Measurements from ENCODE around the gene RHBDL3. TPM values are rescaled to one million over a fixed set of nuclear protein-coding genes. Genes with fewer than 3 reads are reported as not detected.

Gene RHBDL3
- total and polyA plus RNA-seq, 2 of the 8 experiments (the other 6 are each of a cell fraction or from before 2014, with no cell fraction given) = 9.6 to 12.2 TPM

DNA sequence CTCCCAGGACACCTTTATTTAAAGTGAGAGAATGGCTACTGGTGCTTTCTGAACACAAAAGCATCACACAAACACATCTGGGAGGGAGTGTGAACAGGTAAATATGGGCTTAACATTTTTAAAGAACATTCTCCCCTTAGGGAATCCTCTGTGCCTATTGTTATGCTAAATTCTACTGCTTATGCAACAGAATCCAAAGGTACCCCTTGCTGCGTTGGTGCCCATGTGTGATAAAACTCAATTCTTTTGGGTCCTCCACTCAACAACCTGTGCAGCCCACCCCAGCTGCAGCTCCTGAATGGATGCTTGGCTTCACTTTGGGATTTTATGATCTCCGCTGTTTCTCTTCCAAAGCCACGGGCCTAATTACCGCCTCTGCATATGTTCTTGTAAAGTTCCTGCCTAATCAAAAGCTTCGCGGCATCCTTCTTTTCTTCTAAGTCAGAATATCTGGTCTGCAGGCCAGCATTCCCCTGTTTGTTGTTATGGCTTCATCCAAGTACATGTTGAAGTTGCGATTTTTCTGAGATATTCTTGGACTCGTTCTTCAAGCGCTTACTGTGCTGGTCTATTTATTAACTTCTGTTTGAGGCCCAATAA, 23.9 kb downstream of the RHBDL3 start (continued):
- TF ChIP-seq CTCF (IDR thresholded peaks at IDR 0.05; ENCODE audit: control extremely low read depth in 1 of 3, insufficient read depth in 1 of 3, low read depth in 1 of 3, low read length in 3 of 3) (no peak), NANOG (IDR thresholded peaks at IDR 0.05; ENCODE audit: insufficient read depth, low read depth, low read length, poor library complexity, severe bottlenecking) (no peak), POLR2AphosphoS5 (IDR thresholded peaks at IDR 0.05; ENCODE audit: low read depth, low read length) (no peak), TBP (IDR thresholded peaks at IDR 0.05; ENCODE audit: low read depth, low read length) (no peak), RBBP5 (IDR thresholded peaks at IDR 0.05; ENCODE audit: borderline replicate concordance, low read depth, low read length) (0 out of 2 replicates have a peak, but pooled peaks have one; percentile 19), FOSL1 (IDR thresholded peaks at IDR 0.05; ENCODE audit: insufficient read depth, low read depth, low read length) (no peak), RNF2 (IDR thresholded peaks at IDR 0.05; ENCODE audit: borderline replicate concordance, low read depth, low read length, missing control alignments, poor library complexity, severe bottlenecking) (no peak), GABPA (IDR thresholded peaks at IDR 0.05; ENCODE audit: borderline replicate concordance, insufficient read depth, low read length) (no peak), JUND (IDR thresholded peaks at IDR 0.05; ENCODE audit: low read length) (no peak), CHD1 (IDR thresholded peaks at IDR 0.05; ENCODE audit: low read depth, low read length) (no peak), ZNF274 (IDR thresholded peaks at IDR 0.05; ENCODE audit: borderline replicate concordance, extremely low read depth, low read length) (no peak), CREB1 (IDR thresholded peaks at IDR 0.05) (no peak), MAFK (IDR thresholded peaks at IDR 0.05; ENCODE audit: low read depth, low read length) (no peak), TEAD4 (IDR thresholded peaks at IDR 0.05; ENCODE audit: low read depth, low read length) (peak; percentile 62; the same call in 1 of the 2 replicates), SP1 (IDR thresholded peaks at IDR 0.05; ENCODE audit: low read depth, low read length) (peak; percentile 71), SUZ12 (IDR thresholded peaks at IDR 0.05; ENCODE audit: low read length) (no peak), EP300 (IDR thresholded peaks at IDR 0.05; ENCODE audit: borderline replicate concordance in 1 of 2, low read depth in 2 of 2, low read length in 2 of 2) (peak in 1 of 2 experiments; percentile 75; a peak in 1 of 3 replicates), HDAC6 (IDR thresholded peaks at IDR 0.05; ENCODE audit: low read depth, low read length) (no peak), CBX8 (IDR thresholded peaks at IDR 0.05; ENCODE audit: borderline replicate concordance, low read depth, low read length) (no peak), BCL11A (IDR thresholded peaks at IDR 0.05; ENCODE audit: low read depth in 2 of 2, low read length in 2 of 2) (no peak)
- TF ChIP-seq, protein P1, sequence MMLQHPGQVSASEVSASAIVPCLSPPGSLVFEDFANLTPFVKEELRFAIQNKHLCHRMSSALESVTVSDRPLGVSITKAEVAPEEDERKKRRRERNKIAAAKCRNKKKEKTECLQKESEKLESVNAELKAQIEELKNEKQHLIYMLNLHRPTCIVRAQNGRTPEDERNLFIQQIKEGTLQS (IDR thresholded peaks at IDR 0.05; ENCODE audit: insufficient read depth, low read depth, low read length) = no peak
